Caco-2 (cell line): Measurements from ENCODE around the gene ING4. TPM values are rescaled to one million over a fixed set of nuclear protein-coding genes. Genes with fewer than 3 reads are reported as not detected.

Experiments
- BruUV-seq: library from RNA; stranded (reverse); fragments of 400-500 nt; replicated peaks from 2 replicates; lab custom pipeline; 2021; lab: Mats Ljungman, UMichigan
- CTCF ChIA-PET: fragments of 300-600 bp; sonication (Branson Sonifier 250); formaldehyde crosslinking; loops from one replicate; lab custom pipeline; 2022; ENCODE audit warnings: antibody characterized with exemption; lab: Charles Lee
- POLR2A ChIA-PET: fragments of 300-600 bp; sonication (Branson Sonifier 250); formaldehyde crosslinking; loops from one replicate; lab custom pipeline; 2022; ENCODE audit warnings: antibody characterized with exemption; lab: Charles Lee
- DNase-seq, 2 experiments: peaks; one replicate each; pipeline versions ENCODE4 v3.0.0 to v3.0.0-alpha.2; 2020 to 2022
- H3K27me3 ChIP-seq: replicated peaks from 2 replicates; pipeline ENCODE4 v1.6.0; 2011; ENCODE audit warnings: low read length; ENCODE audit not compliant: control insufficient read depth, insufficient read depth
- H3K36me3 ChIP-seq: 2 replicates; pipeline ENCODE4 v1.5.1; 2011; ENCODE audit warnings: low read length; ENCODE audit not compliant: control insufficient read depth, insufficient read depth
- H3K4me1 ChIP-seq: fragments of 250-450 bp; sonication (Bioruptor Pico); 2 replicates; pipeline ENCODE4 v1.5.1; 2020; ENCODE audit warnings: mild to moderate bottlenecking
- H3K4me3 ChIP-seq: 2 replicates; pipeline ENCODE4 v1.5.1; 2011; ENCODE audit warnings: low read depth, mild to moderate bottlenecking, control low read depth, low read length
- H3K9me3 ChIP-seq: fragments of 250-450 bp; sonication (Bioruptor Pico); 2 replicates; pipeline ENCODE4 v1.5.1; 2020; ENCODE audit warnings: mild to moderate bottlenecking, moderate library complexity
- H3K27ac Mint-ChIP-seq: one replicate; pipeline ENCODE4 v1.8.0; 2022; ENCODE audit warnings: mixed read lengths; ENCODE audit not compliant: unreplicated experiment
- H3K27me3 Mint-ChIP-seq: one replicate; pipeline ENCODE4 v1.8.0; 2022; ENCODE audit warnings: mixed read lengths; ENCODE audit not compliant: insufficient read depth, unreplicated experiment
- H3K36me3 Mint-ChIP-seq: one replicate; pipeline ENCODE4 v1.8.0; 2022; ENCODE audit warnings: mild to moderate bottlenecking, mixed read lengths; ENCODE audit not compliant: insufficient read depth, unreplicated experiment
- H3K4me1 Mint-ChIP-seq: one replicate; pipeline ENCODE4 v1.8.0; 2022; ENCODE audit warnings: low read depth, mixed read lengths; ENCODE audit not compliant: unreplicated experiment
- H3K4me3 Mint-ChIP-seq: one replicate; pipeline ENCODE4 v1.8.0; 2022; ENCODE audit warnings: mild to moderate bottlenecking, moderate library complexity, mixed read lengths; ENCODE audit not compliant: unreplicated experiment
- H3K9me3 Mint-ChIP-seq: one replicate; pipeline ENCODE4 v1.8.0; 2022; ENCODE audit warnings: mixed read lengths; ENCODE audit not compliant: unreplicated experiment
- CTCF ChIP-seq, 2 experiments: fragments of 200-600 bp in 1 of 2; IDR thresholded peaks; 1 replicate in 1 of 2; 2 replicates in 1 of 2; pipeline versions ENCODE4 v1.5.1 to v1.8.0; 2011 to 2022; ENCODE audit warnings: antibody characterized with exemption in 1 of 2, control low read depth in 1 of 2, inconsistent platforms in 1 of 2, low read depth in 1 of 2, low read length in 1 of 2, mild to moderate bottlenecking in 1 of 2, moderate library complexity in 1 of 2; ENCODE audit not compliant: insufficient read depth in 1 of 2, severe bottlenecking in 1 of 2, unreplicated experiment in 1 of 2
- intact Hi-C: fragments of 100-400 bp; cut with micrococcal nuclease; formaldehyde crosslinking; loops from one replicate; pipeline ENCODE4 v1.10.0; 2022; ENCODE audit not compliant: unreplicated experiment
- total RNA-seq: library from RNA; stranded (reverse); gene quantifications from 2 replicates; pipeline ENCODE4 v1.2.3, GENCODE V29; 2022

The ING4 gene
- total RNA-seq, 1 experiment from 2014 or later = 32.8 TPM

DNA sequence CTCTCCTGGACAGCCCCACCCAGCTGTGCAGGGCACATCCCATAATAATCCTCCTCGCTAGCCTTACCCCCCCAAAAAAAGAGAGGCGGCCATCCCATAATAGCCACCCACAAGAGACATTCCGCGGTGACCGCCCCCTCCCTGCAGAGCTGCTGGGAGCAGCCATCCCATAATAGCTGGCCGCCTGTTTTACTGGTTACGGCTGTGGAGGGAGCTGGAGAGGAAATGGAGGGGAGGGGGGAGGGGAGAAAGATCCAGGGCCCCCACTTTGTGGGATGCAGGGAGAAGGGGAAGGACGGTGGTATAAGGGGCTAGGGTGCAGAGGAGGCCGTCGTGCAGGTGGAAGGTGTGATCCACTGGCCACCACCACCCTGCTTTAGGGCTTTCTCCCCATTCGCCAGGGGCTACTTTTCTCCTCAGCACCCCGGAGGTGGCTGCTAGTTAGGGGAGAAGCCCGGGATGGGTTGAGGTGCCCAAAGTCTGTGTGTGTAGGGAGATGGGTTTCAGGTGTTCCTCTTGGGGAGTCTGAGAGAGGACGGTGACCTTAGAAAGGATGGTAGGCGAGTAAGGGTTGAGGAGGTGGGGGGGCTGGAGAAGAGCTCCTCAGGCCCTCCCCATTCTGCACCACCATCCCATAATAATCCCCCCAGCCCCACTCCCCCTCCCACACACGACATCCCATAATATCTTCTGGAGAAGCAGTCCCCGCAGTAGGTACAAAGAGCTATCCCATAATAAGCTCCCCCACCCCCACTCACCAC is 49.7 kb downstream of the ING4 start:
- peak; percentile 52 to 82 for DNase-seq
- BruUV-seq = no TSS peak
- Histone ChIP-seq H3K27me3 (no peaks in the 10 kb centered on the region), H3K4me3 (no peak overlapping the region), H3K36me3 (no peaks in the 10 kb centered on the region), H3K4me1 (peaks cover 28% of the 10 kb centered on the region), H3K9me3 (no peaks in the 10 kb centered on the region)
- Mint-ChIP-seq H3K9me3 (no peaks in the 10 kb centered on the region), H3K4me1 (peaks cover 7% of the 10 kb centered on the region), H3K4me3 (no peak overlapping the region), H3K27me3 (no peaks in the 10 kb centered on the region), H3K36me3 (no peaks in the 10 kb centered on the region), H3K27ac (no peak overlapping the region)
- intact Hi-C loops = no loop called here
- ChIA-PET CTCF (interaction anchor here (1.2 to 1.5 kb wide), 2 partner anchors 45 to 154 kb away, joined by 5 to 11 read pairs; partner anchors contain the start of gene NOP2), POLR2A (interaction anchor here (0.6 kb wide), 2 partner anchors 332 to 495 kb away, joined by 3 to 4 read pairs; no protein-coding TSS in a partner anchor)
- no peak for TF ChIP-seq CTCF (IDR thresholded peaks at IDR 0.05; ENCODE audit: insufficient read depth in 1 of 2, low read depth in 1 of 2, low read length in 1 of 2, severe bottlenecking in 1 of 2, unreplicated experiment in 1 of 2)

GRCh38 chr12:6612652-6613014 is 50.3 kb downstream of the ING4 start:
- no peaks in the 10 kb centered on the region for H3K9me3 Mint-ChIP-seq
- peaks cover 34% of the 10 kb centered on the region for H3K4me1 ChIP-seq
- no peaks in the 10 kb centered on the region for H3K36me3 Mint-ChIP-seq
- no peak for DNase-seq
- H3K4me3 Mint-ChIP-seq = no peak overlapping the region
- ChIA-PET CTCF (no interaction called here), POLR2A (interaction anchor here (0.6 kb wide), 1 partner anchor 496 kb away, joined by 3 read pairs; no protein-coding TSS in a partner anchor)
- no peak overlapping the region for H3K27ac Mint-ChIP-seq
- no peaks in the 10 kb centered on the region for H3K36me3 ChIP-seq
- intact Hi-C loops = no loop called here
- no TSS peak for BruUV-seq
- H3K9me3 ChIP-seq = no peaks in the 10 kb centered on the region
- no peaks in the 10 kb centered on the region for H3K27me3 Mint-ChIP-seq
- H3K27me3 ChIP-seq = no peaks in the 10 kb centered on the region
- H3K4me3 ChIP-seq = no peak overlapping the region
- H3K4me1 Mint-ChIP-seq = peaks cover 7% of the 10 kb centered on the region
- TF ChIP-seq CTCF (IDR thresholded peaks at IDR 0.05; ENCODE audit: insufficient read depth in 1 of 2, low read depth in 1 of 2, low read length in 1 of 2, severe bottlenecking in 1 of 2, unreplicated experiment in 1 of 2) = no peak

- no peaks in the 10 kb centered on the region for H3K9me3 Mint-ChIP-seq
- Histone ChIP-seq H3K4me3 (no peak overlapping the region), H3K4me1 (peaks cover 34% of the 10 kb centered on the region), H3K36me3 (no peaks in the 10 kb centered on the region), H3K9me3 (no peaks in the 10 kb centered on the region), H3K27me3 (no peaks in the 10 kb centered on the region)
- H3K36me3 Mint-ChIP-seq = no peaks in the 10 kb centered on the region
- peaks cover 7% of the 10 kb centered on the region for H3K4me1 Mint-ChIP-seq
- CTCF ChIA-PET = no interaction called here
- intact Hi-C loops = no loop called here
- H3K27ac Mint-ChIP-seq = no peak overlapping the region
- no peak overlapping the region for H3K4me3 Mint-ChIP-seq
- no peak for TF ChIP-seq CTCF (IDR thresholded peaks at IDR 0.05; ENCODE audit: insufficient read depth in 1 of 2, low read depth in 1 of 2, low read length in 1 of 2, severe bottlenecking in 1 of 2, unreplicated experiment in 1 of 2)
- POLR2A ChIA-PET = interaction anchor here (0.6 kb wide), 1 partner anchor 496 kb away, joined by 3 read pairs; no protein-coding TSS in a partner anchor
- no TSS peak for BruUV-seq
- no peak for DNase-seq
- H3K27me3 Mint-ChIP-seq = no peaks in the 10 kb centered on the region
Measured at GRCh38 chr12:6612247-6612646, 50.7 kb downstream of the ING4 start.
